SK-N-SH (cell line): Measurements from ENCODE around the gene MTERF4.

Experiments used
- CTCF ChIP-seq: fragments of 200-600 bp; sonication (generic); IDR thresholded peaks from 2 replicates; pipeline ENCODE4 v1.6.1; 2017; ENCODE audit warnings: antibody characterized with exemption, mild to moderate bottlenecking, moderate library complexity
- FOXM1 ChIP-seq: IDR thresholded peaks from 2 replicates; pipeline ENCODE4 v1.4.0; 2012; ENCODE audit warnings: low read depth, mild to moderate bottlenecking
- IRF3 ChIP-seq: fragments of 150-350 bp; IDR thresholded peaks from 2 replicates; pipeline ENCODE4 v1.6.1; 2016; ENCODE audit warnings: mild to moderate bottlenecking, low read depth, low read length
- MXI1 ChIP-seq: IDR thresholded peaks from 2 replicates; pipeline ENCODE4 v1.6.1; 2012; ENCODE audit warnings: mild to moderate bottlenecking, low read depth, low read length, improper control_type of control experiment
- RCOR1 ChIP-seq: fragments of 150-350 bp; IDR thresholded peaks from 2 replicates; pipeline ENCODE4 v1.6.1; 2017; ENCODE audit warnings: antibody characterized with exemption, low read length
- RFX5 ChIP-seq: IDR thresholded peaks from 2 replicates; pipeline ENCODE4 v1.6.1; 2012; ENCODE audit warnings: mild to moderate bottlenecking, improper control_type of control experiment, low read length

- TF ChIP-seq RCOR1 = no peak
- TF ChIP-seq IRF3 = no peak
- no peak for TF ChIP-seq FOXM1
- TF ChIP-seq MXI1 = no peak
- no peak for TF ChIP-seq CTCF
- TF ChIP-seq RFX5 = no peak
Measured at GRCh38 chr2:241135737-241136136, 33.6 kb upstream of the MTERF4 start.
